ENCODE data around the gene POLR1C. TPM values are rescaled to one million over a fixed set of nuclear protein-coding genes. Genes with fewer than 3 reads are reported as not detected.

The POLR1C gene
- total RNA-seq, 1 donor from 2014 or later = 45.4 TPM

DNA sequence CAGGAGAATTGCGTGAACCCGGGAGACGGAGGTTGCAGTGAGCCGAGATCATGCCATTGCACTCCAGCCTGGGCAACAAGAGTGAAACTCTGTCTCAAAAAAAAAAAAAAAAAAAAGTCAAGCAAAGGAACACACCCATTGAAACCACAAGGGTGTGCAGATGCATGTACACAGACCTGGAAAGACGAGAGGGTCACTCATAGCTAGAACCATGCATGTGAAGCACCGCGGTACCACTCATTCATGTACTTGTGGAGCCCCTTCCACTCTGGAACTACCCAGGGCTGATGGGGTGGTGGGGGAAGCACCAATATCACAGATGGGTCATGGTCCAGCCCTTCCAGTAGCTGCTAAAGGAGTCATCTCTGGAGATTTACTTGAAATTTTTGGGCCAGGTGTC lies 46.9 kb upstream of the POLR1C start:
- no peaks in the 10 kb centered on the region for H3K9me3 Mint-ChIP-seq (ENCODE audit: low read depth)
- peaks cover 9% of the 10 kb centered on the region for H3K27me3 Mint-ChIP-seq
- no peak for DNase-seq (ENCODE audit: low spot score, unreplicated experiment)
- TF ChIP-seq, protein P1, sequence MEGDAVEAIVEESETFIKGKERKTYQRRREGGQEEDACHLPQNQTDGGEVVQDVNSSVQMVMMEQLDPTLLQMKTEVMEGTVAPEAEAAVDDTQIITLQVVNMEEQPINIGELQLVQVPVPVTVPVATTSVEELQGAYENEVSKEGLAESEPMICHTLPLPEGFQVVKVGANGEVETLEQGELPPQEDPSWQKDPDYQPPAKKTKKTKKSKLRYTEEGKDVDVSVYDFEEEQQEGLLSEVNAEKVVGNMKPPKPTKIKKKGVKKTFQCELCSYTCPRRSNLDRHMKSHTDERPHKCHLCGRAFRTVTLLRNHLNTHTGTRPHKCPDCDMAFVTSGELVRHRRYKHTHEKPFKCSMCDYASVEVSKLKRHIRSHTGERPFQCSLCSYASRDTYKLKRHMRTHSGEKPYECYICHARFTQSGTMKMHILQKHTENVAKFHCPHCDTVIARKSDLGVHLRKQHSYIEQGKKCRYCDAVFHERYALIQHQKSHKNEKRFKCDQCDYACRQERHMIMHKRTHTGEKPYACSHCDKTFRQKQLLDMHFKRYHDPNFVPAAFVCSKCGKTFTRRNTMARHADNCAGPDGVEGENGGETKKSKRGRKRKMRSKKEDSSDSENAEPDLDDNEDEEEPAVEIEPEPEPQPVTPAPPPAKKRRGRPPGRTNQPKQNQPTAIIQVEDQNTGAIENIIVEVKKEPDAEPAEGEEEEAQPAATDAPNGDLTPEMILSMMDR (IDR thresholded peaks at IDR 0.05; ENCODE audit: unreplicated experiment) = no peak
- no peaks in the 10 kb centered on the region for H3K36me3 Mint-ChIP-seq (ENCODE audit: insufficient read depth)
- no peak overlapping the region for H3K4me3 Mint-ChIP-seq (ENCODE audit: low read depth)
- no peak overlapping the region for H3K27ac Mint-ChIP-seq
- peaks cover 5% of the 10 kb centered on the region for H3K4me1 Mint-ChIP-seq (ENCODE audit: low read depth)

DNA sequence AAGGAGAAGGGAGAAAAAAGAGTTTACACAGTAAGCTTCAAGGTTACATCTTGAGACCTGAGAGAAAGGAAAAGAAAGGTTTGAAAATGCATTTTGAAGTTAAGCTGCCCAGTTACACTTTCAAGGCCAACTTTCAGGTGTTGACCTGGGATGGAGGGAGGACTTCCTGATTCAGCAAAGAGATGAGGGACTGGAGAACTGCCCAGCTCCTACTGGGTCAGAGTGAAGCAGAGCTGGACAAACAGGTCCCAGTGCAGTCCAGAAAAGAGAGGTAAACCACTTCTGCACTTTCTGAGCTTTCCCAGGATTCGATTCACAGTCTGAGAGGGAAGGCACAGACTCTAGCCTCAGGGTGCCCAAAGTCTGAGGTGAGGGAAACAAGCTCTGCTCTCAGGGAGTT lies 45.5 kb upstream of the POLR1C start:
- no peak overlapping the region for H3K4me3 Mint-ChIP-seq (ENCODE audit: low read depth)
- H3K4me1 Mint-ChIP-seq (ENCODE audit: low read depth) = peaks cover 5% of the 10 kb centered on the region
- no peak for DNase-seq (ENCODE audit: low spot score, unreplicated experiment)
- H3K9me3 Mint-ChIP-seq (ENCODE audit: low read depth) = no peaks in the 10 kb centered on the region
- no peaks in the 10 kb centered on the region for H3K36me3 Mint-ChIP-seq (ENCODE audit: insufficient read depth)
- H3K27me3 Mint-ChIP-seq = peaks cover 9% of the 10 kb centered on the region
- TF ChIP-seq, protein P1 (IDR thresholded peaks at IDR 0.05; ENCODE audit: unreplicated experiment) = no peak
- no peak overlapping the region for H3K27ac Mint-ChIP-seq

DNA sequence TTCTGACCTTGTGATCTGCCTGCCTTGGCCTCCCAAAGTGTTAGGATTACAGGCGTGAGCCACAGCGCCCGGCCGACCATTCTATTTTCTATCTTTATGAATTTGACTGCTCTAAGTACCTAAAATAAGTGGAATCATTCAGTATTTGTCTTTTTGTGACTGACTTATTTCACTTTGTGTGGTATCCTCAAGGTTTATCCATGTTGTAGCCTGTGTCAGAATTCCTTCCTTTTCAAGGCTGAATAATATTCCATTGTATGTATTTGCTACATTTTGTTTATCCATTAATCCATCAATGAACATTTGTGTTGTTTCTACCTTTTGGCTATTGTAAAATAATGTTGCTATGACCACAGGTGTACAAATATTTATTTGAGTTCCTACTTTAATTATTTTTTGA lies 44.4 kb upstream of the POLR1C start:
- peaks cover 10% of the 10 kb centered on the region for H3K4me1 Mint-ChIP-seq (ENCODE audit: low read depth)
- no peak overlapping the region for H3K4me3 Mint-ChIP-seq (ENCODE audit: low read depth)
- no peak for DNase-seq (ENCODE audit: low spot score, unreplicated experiment)
- H3K27me3 Mint-ChIP-seq = peaks cover 5% of the 10 kb centered on the region
- H3K9me3 Mint-ChIP-seq (ENCODE audit: low read depth) = no peaks in the 10 kb centered on the region
- TF ChIP-seq, protein P1 (IDR thresholded peaks at IDR 0.05; ENCODE audit: unreplicated experiment) = no peak
- no peak overlapping the region for H3K27ac Mint-ChIP-seq
- H3K36me3 Mint-ChIP-seq (ENCODE audit: insufficient read depth) = no peaks in the 10 kb centered on the region

DNA sequence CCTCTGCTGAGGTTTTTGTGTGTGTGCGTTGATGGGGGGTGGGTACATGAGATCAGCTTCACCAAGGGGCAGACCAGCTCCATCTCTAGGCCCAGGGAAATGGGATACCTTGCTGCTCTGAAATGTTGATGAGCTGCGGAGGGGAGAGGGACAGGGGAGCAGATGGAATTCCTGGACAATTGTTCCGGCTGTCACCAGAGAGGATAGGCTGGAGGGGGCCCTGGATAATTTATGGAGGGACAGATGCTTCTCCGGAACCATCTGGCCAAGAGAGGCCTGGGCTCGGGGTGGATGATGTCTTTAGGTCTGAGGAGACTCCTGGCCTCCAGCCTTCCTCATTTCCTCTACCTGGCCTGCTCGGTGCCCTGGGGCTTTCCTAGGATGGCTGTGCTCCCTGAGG lies 41.4 kb upstream of the POLR1C start:
- no peaks in the 10 kb centered on the region for H3K27me3 Mint-ChIP-seq

DNA sequence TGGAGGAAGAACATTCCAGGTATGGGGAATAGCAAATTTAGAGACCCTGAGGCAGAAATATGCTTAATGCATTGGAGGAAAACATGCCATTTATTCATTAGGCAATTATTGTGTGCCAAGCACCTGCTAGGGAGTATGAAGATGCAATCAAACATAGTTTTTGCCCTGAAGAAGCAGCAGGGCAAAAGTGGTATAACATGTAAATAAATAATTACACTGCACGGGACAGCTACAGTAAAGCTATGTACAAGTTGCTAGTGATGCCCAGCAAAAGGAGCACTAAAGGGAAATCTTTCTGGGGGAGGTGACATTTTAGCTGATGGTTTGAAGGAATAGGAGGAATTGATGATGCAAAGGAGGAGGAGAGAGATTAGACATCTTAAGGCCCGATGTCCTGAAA lies 40.1 kb upstream of the POLR1C start:
- Mint-ChIP-seq H3K27ac (peak overlapping the region; percentile 93), H3K4me3 (ENCODE audit: low read depth) (peak overlapping the region; percentile 78), H3K4me1 (ENCODE audit: low read depth) (peaks cover 21% of the 10 kb centered on the region), H3K9me3 (ENCODE audit: low read depth) (no peaks in the 10 kb centered on the region), H3K27me3 (no peaks in the 10 kb centered on the region), H3K36me3 (ENCODE audit: insufficient read depth) (peaks cover under 1% of the 10 kb centered on the region)
- DNase-seq (ENCODE audit: low spot score, unreplicated experiment) = no peak
- TF ChIP-seq, protein P1 (IDR thresholded peaks at IDR 0.05; ENCODE audit: unreplicated experiment) = no peak

More for the DNA sequence above, 41.4 kb upstream of the POLR1C start:
- H3K4me1 Mint-ChIP-seq (ENCODE audit: low read depth) = peaks cover 19% of the 10 kb centered on the region
- no peak for DNase-seq (ENCODE audit: low spot score, unreplicated experiment)
- no peaks in the 10 kb centered on the region for H3K36me3 Mint-ChIP-seq (ENCODE audit: insufficient read depth)
- TF ChIP-seq, protein P1 (IDR thresholded peaks at IDR 0.05; ENCODE audit: unreplicated experiment) = no peak
- no peak overlapping the region for H3K4me3 Mint-ChIP-seq (ENCODE audit: low read depth)
- H3K9me3 Mint-ChIP-seq (ENCODE audit: low read depth) = no peaks in the 10 kb centered on the region
- no peak overlapping the region for H3K27ac Mint-ChIP-seq

All from progenitor cell of endocrine pancreas (in vitro differentiated cells).